Limb (tissue), 2 donors: ENCODE measurements around the gene MGAT4A.
"Not testable (repeated sequence)": the region's sequence is repeated elsewhere in the genome, so short reads cannot be mapped to it uniquely, and the experiment has no call there.

Experiments
- DNase-seq, 2 donors: peaks; one replicate each; pipeline ENCODE4 v3.0.0-alpha.2; 2016; ENCODE audit errors: extremely low spot score in 2 of 2

The MGAT4A gene

DNA sequence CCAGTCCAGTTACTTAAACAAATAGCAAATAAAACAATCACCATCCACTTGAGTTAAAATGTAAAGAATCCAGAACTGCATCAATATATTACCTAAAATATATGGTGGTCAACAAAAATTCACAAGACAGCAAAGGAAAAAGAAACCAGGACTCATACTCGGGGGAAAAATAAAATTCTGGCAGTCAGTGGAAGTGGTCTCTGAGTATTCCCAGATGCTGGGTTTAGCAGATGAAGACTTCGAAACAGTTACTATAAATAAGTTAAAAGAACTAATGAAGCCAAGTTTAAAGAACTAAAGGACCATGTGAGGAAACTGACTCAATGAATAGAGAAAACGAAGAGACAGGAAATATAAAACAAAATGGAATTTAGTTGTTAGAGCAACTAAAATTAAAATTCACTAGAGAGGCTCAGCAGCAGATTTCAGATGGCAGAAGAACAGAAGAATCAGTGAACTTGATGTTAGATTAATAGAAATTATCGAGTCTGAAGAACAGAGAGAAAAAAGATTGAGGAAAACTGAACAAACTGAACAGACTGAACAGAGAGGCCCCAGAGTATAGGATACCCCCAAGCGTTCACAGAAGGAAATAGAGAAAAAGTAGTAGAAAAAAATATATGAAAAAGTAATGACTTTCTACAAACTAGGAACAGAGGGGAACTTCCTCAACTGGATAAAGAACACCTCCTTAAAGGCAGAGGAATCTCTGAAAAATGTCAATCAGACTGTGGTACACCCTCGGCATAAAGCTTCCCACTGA is 27.9 kb downstream of the MGAT4A start:
- peak in 1 of 2 donors; percentile 60 for DNase-seq

DNA sequence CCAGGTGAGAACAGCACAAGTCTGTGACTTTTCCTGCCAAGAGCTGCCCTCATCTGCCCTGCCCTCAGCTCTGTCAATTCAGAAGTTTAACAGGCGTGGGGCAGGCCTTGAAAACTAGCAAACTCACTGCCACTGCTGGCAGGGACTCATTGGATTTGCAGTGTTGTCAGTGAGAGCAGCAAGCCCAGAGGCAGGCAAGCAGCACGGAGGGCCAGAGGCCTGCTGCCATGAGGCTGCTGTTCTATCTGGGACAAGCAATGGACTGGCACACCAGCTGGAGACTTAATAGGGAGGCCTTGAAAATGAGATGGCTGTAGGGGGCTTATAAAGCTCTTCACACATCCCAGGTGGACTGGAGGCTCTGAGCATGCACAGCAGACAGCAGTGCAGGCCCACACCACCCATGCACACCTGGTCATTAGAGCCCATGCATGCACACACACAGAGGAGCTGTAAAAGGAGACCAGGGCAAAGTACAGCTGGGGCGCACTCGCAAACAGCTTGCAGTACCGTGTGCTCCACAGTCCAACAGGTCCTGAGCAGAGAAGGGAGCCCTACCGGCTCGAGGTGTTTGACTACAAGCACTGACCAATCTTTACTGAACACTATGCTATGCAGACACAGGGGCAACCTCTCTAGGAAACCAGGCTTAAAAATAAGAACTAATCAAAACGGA is 28.7 kb downstream of the MGAT4A start:
- DNase-seq = peak in 1 of 2 donors; percentile 33

DNA sequence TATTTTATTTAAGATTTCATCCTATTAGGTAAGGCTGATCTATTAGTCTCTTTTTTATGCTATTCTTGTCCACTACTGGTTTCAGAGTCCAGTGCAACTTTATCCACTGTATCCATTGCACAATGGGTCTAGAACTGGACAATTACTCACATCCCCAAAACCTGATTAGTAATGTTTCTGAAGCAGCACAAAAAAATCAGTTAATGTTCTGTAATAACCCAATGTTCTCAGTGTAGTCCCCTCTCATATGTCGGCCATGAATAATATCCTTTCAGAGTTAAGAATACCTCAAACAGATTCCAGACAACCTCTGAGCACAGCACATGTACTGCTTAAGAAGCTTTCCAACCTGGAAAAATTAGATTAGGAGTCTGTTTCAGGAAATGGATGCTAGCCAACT is 29.7 kb downstream of the MGAT4A start:
- DNase-seq = no peak

DNA sequence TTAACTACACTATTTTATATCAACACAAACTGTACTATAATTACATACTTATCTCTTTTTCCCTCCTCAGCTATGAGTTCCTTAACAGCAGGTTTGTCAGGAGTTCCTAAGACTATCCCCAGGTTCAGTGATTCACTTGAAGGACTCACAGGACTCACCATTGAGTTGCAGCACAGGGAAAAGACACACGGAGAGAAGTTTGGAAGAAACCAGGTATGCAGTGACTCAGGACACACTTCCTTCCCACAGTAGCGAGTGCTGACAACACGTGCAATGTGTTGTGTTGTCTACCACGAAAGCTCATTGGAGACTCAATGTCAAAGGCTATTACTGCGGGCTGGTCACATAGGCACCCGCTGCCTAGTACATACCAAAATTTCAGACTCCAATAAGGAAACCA is 32.0 kb downstream of the MGAT4A start:
- no peak for DNase-seq

DNA sequence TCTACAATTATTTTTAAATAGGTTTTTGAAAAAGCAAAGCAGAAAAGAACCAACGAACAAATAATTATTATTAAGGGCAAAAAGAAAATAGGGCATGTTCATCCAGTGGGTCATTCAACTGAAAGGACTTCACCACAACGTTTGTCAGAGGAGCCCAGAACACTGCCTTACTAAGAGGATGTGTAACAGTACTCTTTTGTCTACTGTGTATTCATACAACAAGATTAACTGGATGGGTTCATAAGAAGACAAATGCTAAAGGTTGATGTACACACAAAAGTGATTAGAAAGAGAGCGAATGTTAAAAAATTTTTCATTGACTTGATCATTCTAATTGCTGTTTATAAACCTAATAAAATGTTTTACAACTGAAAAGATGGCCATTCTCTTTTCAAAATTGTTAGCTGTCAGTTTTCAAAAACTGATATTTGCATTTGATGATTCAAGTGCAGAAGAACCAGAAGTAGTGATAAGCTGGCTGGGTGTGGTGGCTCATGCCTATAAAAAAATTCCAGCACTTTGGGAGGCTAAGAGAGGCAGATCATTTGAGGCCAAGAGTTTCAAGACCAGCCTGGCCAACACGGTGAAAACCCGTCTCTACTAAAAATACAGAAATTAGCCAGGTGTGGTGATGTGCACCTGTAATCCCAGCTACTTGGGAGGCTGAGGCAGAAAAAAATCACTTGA is 33.1 kb downstream of the MGAT4A start:
- DNase-seq = no peak

DNA sequence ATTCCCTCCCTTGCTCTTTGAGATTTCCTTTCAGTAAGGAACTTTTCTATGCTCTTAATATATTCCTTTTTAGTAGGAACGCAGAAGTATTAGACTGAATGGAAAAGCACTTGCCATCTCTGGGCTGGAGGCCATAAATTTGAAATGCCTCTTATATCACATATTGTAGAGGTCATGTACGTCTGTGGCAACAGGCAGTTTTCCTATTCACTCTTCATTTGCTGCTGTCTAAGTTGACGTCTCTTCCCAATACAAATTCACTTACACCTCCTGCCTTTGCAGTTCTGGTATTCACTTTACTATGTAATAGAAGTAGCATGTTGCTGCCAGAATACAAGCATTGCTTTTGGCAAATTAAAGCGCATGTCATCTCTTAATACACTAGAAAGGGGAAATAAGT is 34.7 kb downstream of the MGAT4A start:
- no peak for DNase-seq

DNA sequence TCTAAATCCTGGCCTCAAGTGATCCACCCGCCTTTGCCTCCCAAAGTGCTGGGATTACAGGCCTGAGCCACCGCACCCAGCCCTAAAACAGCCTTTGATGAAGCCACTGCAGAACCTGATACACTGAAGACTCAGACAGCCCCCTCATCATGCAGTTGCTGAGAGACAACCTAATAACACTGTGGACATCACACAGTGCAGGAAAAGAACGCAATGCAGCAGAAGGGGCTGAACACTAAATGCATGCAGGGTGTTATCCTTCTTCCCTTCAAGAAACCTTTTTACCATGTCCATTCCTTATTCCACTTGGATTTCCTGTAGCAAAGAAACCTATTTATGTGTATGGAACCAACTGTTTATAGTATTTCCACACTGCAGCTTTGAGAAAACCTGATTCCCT is 35.7 kb downstream of the MGAT4A start:
- no peak for DNase-seq

DNA sequence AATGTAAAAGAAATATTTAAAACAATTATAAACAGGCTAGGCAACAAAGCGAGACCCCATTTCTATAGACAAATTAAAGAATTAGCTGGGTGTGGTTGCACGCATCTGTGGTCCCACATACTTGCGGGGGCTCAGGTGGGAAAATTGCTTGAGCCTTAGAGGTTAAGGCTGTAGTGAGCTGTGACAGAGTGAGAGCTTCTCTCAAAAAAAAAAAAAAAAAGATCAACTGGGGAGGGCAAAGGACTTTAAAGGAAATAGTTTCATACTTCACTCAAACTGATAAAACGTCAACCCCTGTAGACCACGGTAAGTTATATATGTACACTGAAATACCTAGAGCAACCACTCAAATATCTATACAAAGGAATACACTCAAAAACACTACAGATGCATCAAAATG is 37.5 kb downstream of the MGAT4A start:
- DNase-seq = no peak

DNA sequence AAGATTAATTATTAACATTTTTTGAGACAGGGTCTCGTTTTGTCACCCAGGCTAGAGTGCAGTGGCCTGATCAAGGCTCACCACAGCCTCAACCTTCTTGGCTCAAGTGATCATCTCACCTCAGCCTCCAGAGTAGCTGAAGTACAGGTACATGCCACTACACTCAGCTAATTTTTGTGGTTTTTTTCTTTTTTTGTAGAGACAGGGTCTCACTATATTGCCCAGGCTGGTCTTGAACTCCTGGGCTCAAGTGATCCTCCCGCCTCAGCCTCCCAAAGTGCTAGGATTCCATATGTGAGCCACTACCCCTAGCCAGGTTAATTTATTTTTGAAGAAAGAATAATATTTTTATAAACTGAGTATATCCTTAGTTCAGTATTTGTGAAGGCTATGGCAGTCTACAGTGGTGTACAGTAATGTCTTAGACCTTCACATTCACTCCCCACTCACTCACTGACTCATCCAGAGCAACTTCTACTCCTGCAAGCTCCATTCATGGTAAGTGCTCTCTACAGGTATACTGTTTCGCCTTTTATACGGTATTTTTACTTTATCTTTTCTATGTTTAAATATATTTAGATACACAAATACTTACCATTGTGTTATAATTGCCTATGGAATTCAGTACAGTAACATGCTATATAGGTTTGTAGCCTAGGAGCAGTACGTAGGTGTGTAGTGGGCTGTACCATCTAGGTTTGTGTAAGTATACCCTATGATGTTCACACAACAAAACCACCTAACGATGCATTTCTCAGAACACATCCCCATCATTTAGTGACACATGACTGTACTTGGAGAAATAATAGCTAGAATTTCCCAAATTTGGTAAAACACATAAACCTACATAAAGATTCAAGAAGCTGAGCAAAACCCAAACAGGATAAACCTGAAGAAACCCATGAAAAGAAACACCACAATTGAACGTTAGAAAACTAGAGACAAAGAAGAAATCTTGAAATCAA is 38.6 kb downstream of the MGAT4A start:
- no peak for DNase-seq

DNA sequence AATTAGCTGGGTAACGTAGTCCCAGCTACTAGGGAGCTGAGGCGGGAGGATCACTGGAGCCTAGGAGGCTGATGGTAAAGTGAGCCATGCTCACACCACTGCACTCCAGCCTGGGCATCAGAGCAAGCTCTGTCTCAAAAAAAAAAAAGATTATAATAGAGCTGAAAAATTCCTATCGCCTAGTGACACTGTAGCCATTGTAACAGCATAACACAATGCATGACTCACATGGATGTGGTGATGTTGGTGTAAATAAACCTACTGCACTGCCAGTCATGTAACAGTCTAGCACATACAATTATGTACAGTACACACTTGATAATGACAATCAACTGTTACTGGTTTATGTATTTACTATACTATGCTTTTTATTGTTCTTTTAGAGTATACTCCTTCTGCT is 39.6 kb downstream of the MGAT4A start:
- DNase-seq = no peak

DNA sequence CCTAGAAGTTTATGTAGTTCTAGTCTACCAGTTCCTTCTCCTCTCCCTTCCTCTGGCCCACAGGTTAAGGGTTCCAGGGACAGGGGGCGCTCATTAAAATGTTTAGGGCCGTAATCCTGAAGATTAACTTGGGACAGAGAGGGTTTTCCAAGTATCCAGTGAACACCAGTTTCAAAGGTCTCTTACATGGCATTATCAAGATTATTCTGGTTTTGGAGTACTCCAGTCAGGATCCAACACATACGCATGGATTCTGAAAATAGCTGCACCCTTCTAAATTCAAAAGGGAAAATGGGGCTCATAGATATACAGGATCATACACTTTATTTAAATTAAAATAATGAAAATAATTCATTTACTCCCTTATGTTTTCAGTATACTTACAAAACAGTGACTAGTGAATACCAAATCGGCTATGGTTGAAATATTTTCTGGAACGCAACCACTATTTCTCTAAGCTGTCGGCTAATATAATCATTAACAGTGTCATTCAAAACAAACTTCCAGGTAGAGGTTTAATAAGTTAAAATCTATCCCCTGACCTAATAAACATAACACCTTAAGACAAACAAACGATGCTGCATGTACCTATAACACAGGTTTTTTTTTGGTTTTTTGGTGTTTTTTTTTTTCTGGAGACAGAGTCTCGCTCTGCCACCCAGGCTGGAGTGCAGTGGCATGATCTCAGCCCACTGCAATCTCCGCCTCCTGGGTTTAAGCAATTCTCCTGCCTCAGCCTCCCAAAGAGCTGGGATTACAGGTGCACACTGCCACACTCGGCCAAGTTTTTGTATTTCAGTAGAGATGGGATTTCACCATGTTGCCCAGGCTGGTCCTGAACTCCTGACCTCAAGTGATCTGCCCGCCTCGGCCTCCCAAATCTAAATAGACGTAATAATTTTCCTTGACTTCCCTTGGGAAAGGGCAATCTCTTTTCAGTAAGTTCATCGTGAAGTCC is 44.7 kb downstream of the MGAT4A start:
- DNase-seq = no peak

DNA sequence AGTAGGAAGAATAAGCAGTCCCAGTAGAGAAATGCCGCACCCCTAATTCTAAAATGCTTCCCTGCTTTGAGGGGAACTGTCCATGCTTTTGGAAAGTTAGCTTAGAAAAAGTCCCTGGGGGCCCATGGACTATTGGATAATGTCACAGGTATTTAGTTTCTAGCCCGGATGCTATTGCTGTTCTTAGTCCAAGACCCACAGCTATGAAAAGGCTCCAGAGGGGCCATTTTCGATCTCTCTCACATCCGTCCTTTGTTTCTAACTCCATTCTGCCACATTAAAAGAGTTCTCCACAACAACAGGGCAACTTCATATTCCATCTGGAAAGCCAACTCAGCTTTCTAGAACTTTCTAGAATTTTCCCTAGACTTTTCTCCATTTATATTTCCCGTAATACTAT is 47.2 kb downstream of the MGAT4A start:
- no peak for DNase-seq

DNA sequence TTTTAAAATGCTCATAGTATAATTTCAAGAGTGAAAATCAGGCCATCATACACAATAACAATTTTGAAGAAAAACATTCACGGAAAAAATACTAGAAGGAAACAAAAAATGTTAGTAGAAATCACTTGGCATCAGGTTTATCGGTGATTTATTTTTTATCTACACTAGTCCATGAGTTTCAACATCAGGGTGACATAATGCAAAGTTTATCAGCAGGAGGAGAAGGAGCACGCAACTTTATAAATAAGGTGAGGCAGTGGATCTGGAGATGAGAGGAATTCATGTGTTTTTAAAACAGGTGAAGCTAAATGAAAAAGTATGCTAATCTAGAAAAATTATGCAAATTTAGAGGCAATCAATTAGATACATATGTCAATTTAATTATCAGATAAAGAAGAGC is 54.2 kb downstream of the MGAT4A start:
- DNase-seq = no peak

DNA sequence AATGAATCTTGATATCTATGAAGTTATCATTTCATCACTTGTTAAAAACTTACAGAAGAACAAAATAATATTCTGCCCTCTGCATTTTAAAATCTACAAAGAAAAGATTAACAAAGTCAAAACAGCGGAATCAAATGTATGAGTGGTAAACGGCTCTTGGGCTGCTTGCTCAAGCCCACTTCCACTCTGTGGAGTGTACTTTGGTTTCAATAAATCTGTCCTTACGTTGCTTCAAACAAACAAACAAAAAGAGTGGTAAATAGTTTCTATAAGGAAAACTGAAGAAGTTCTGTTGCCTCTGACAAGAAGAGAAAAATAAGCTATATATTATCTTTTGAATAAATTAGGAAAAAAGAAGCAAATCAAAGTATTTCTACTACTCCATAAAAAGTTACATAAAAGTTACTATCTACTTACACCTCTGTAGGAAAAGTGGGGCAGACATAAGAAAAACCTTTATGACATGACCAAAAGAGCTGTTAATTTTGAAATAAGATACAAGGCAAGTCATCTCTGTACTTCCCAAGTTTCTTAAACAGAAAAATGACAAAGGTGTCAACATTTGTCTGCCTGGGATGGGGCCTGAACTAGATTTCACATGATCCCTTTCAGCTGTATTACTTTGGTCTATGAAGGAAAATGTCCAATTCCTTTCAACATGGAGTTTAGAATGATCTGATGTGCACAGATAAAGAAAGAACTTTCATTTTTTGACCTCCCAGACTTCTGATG is 56.5 kb downstream of the MGAT4A start:
- DNase-seq = no peak

DNA sequence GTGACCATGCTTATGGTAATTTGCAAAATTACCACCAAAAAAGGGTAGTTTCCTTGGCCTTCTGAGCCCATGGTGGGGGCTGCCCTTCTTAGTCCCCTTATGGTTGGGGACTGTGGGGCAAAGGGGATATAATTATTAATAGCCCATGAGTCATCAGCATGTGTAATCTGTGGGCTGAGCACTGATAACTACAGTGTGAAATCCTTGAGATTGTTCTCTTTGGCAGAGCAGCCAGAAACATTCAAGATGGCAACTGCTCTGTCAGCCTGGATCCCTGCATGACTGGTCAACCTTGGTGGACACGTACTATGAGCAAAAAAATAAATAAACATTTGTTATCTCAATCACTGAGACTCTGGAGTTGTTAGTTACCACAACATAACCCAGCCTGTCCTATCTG is 61.3 kb downstream of the MGAT4A start:
- no peak for DNase-seq

DNA sequence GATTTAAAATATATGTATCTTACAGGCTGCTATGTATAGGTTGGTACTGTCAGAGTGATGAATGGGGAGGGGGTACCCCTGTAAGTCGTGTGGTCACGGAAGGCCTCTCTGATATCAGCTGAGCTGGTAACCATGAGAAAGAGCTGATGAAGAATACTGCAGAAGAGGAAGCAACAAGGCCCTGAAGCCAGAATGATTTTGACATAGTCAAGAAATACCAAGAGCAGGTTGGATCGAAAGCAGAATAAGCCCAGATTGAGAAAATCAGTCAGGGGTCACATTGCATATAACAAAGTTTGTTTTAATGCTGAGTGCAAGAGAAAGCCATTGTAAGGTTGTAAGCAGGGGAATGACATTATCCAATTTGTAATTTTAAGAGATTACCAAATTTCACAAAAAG is 65.3 kb downstream of the MGAT4A start:
- DNase-seq = no peak

DNA sequence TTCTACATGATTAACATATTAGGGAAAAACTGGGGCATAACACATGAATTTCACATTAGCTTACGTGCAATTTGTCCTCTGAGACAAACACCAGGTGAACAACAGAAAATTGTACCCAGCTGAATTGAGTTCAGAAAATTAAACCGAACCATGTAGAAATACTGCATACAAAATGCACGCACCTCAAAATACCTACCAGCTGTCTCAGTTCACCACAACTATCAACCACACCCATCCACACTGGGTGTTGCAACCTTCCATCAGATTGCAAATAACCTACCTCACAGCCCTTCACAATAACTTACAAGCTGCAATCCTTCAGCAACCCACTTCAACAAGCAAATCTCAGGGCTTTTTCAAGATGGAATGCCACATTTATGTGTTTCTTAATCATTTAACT is 66.6 kb downstream of the MGAT4A start:
- no peak for DNase-seq

DNA sequence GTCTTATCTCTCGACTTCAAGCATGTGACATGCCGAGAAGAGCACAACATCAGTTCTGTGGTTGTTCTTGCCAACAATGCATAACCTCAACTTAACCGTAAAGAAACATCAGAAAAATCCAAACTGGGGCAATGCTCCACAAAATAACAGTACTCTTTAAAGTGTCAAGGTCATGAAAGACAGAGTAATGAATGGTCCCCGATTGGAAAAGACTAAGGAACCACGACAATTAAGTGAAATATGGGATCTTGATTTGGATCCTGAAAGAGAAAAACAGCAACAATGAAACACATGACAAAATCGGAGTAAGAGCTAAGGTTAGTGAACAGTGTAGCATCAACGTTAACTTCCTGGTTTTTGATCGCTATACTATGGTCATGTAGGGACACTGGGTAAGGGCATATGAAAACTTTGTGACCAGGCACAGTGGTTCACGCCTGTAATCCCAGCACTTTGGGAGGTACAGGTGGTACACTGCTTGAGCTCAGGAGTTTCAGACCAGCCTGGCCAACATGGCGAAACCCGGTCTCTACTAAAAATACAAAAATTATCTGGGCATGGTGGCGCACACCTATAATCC is 67.3 kb downstream of the MGAT4A start:
- no peak for DNase-seq

DNA sequence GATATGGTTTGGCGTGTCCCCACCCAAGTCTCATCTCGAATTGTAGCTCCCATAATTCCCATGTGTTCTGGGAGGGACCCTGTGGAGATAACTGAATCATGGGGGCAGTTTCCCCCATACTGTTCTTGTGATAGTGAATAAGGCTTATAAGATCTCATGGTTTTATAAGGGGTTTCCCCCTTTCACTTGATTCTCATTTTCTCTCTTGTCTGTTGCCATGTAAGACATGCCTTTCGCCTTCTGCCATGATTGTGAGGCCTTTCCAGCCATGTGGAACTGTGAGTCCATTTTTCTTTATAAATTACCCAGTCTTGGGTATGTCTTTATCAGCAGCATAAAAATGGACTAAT is 71.5 kb downstream of the MGAT4A start:
- not testable (repeated sequence) for DNase-seq
